Kidney (tissue), 14 donors: ENCODE data around the gene SOX13. TPM values are rescaled to one million over a fixed set of nuclear protein-coding genes. Genes with fewer than 3 reads are reported as not detected.

Source experiments
- DNase-seq, 5 donors: peaks; one replicate each; pipeline ENCODE4 v3.0.0-alpha.2; 2013 to 2020
- FAIRE-seq: peaks from 2 replicates; lab custom pipeline; 2012; peaks lifted over from hg19 to GRCh38; lab: Jason Lieb, UNC
- H3K27ac ChIP-seq, 2 donors: one replicate each; pipeline ENCODE4 v1.7.0; 2013; ENCODE audit warnings: low read depth in 2 of 2, low read length in 2 of 2, inconsistent platforms in 1 of 2
- H3K27me3 ChIP-seq: one replicate; pipeline ENCODE4 v1.7.1; 2013; ENCODE audit warnings: low read length, inconsistent platforms; ENCODE audit not compliant: control insufficient read depth, insufficient read depth
- H3K36me3 ChIP-seq, 3 donors: one replicate each; pipeline versions ENCODE4 v1.7.0 to v1.7.1; 2013; ENCODE audit warnings: low read length in 3 of 3, control low read depth in 1 of 3, inconsistent platforms in 1 of 3; ENCODE audit not compliant: insufficient read depth in 3 of 3, control insufficient read depth in 2 of 3
- H3K4me1 ChIP-seq, 3 donors: one replicate each; pipeline versions ENCODE4 v1.7.0 to v1.7.1; 2013; ENCODE audit warnings: low read length in 3 of 3, inconsistent platforms in 1 of 3, low read depth in 1 of 3; ENCODE audit not compliant: control insufficient read depth in 2 of 3, insufficient read depth in 2 of 3
- H3K4me3 ChIP-seq, 3 donors: one replicate each; pipeline versions ENCODE4 v1.7.0 to v1.8.1; 2013; ENCODE audit warnings: low read length in 3 of 3, control low read depth in 1 of 3, inconsistent platforms in 1 of 3
- H3K9ac ChIP-seq, 3 donors: one replicate each; pipeline versions ENCODE4 v1.7.0 to v1.7.1; 2013; ENCODE audit warnings: low read length in 3 of 3, control low read depth in 1 of 3, inconsistent platforms in 1 of 3
- H3K9me3 ChIP-seq, 3 donors: one replicate each; pipeline versions ENCODE4 v1.7.0 to v1.7.1; 2013; ENCODE audit warnings: low read length in 3 of 3, control low read depth in 1 of 3, inconsistent platforms in 1 of 3; ENCODE audit not compliant: control insufficient read depth in 2 of 3, insufficient read depth in 1 of 3
- CTCF ChIP-seq: IDR thresholded peaks from 3 replicates; pipeline ENCODE4 v1.5.1; 2012; ENCODE audit warnings: mild to moderate bottlenecking, moderate library complexity, borderline replicate concordance; ENCODE audit not compliant: insufficient read depth; ENCODE audit errors: extremely low read depth
- intact Hi-C: fragments of 100-400 bp; cut with DNase I; formaldehyde crosslinking; loops from one replicate; pipeline ENCODE4 v1.11.1; 2022
- polyA plus RNA-seq: library from polyadenylated mRNA; stranded (reverse); fragments of 350-450 nt; fragmentation: Illumina TruSeq; extraction: RNeasy Lipid Tissue Mini Kit (QIAGEN cat#74804); gene quantifications from one replicate; pipeline ENCODE4 v1.2.3, GENCODE V29; 2014; ENCODE audit warnings: low read depth, low replicate concordance; ENCODE audit not compliant: insufficient read depth
- total RNA-seq: library from RNA; stranded (reverse); fragmentation: NEBNext Ultra II Directional; extraction: Animal tissue kit (Norgen Biotek cat#: 25700); gene quantifications from one replicate; pipeline ENCODE4 v1.2.1, GENCODE V29; 2021
- donor health status: control.
- donor health status: control.
- donor health status: control.
- donor health status: control.
- donor health status: control.
- donor health status: DM: yes; HTN: yes; CAD: no.
- donor health status: Normal renal cell carcinoma (clear cell type).

The SOX13 gene
- total and polyA plus RNA-seq, 2 donors from 2014 or later: 23.9 to 55.2 TPM

DNA sequence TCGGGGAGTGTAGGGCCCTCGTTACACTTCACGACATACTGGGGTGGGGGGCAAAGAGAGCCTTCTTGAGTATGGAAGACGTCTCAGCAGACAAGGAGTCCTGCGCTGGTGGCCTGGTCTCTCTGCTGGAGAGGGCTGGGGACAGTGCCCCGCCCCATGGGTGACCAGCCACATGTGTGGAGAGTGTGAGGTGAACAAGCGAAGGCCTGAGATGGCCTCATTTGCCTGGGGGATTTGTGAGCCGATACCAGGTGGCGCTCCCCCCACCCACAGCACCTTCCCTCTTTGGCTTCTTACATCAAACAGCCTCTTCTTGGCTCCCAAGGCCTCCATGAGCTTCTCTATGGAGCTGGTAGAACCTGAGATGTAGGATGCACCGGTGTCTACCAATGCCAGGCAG is 83.0 kb downstream of the SOX13 start:
- Histone ChIP-seq H3K9me3 (no peaks in the 10 kb centered on the region), H3K9ac (no peak overlapping the region), H3K27ac (no peak overlapping the region), H3K4me3 (no peak overlapping the region), H3K4me1 (peaks cover 0 to 5% (median 0%) of the 10 kb centered on the region in 3 donors), H3K36me3 (no peaks in the 10 kb centered on the region), H3K27me3 (no peaks in the 10 kb centered on the region)
- no peak for FAIRE-seq
- intact Hi-C loops: no loop called here
- DNase-seq: peak in 1 of 5 donors; percentile 43
- no peak for TF ChIP-seq CTCF

- Histone ChIP-seq H3K27me3 (no peaks in the 10 kb centered on the region), H3K36me3 (no peaks in the 10 kb centered on the region), H3K27ac (no peak overlapping the region), H3K9ac (no peak overlapping the region), H3K9me3 (no peaks in the 10 kb centered on the region), H3K4me1 (no peaks in the 10 kb centered on the region), H3K4me3 (no peak overlapping the region)
- no peak for FAIRE-seq
- no peak for TF ChIP-seq CTCF
- intact Hi-C loops: no loop called here
- no peak for DNase-seq
These were observed 85.0 kb downstream of the SOX13 start for GRCh38 chr1:204157962-204158361.

DNA sequence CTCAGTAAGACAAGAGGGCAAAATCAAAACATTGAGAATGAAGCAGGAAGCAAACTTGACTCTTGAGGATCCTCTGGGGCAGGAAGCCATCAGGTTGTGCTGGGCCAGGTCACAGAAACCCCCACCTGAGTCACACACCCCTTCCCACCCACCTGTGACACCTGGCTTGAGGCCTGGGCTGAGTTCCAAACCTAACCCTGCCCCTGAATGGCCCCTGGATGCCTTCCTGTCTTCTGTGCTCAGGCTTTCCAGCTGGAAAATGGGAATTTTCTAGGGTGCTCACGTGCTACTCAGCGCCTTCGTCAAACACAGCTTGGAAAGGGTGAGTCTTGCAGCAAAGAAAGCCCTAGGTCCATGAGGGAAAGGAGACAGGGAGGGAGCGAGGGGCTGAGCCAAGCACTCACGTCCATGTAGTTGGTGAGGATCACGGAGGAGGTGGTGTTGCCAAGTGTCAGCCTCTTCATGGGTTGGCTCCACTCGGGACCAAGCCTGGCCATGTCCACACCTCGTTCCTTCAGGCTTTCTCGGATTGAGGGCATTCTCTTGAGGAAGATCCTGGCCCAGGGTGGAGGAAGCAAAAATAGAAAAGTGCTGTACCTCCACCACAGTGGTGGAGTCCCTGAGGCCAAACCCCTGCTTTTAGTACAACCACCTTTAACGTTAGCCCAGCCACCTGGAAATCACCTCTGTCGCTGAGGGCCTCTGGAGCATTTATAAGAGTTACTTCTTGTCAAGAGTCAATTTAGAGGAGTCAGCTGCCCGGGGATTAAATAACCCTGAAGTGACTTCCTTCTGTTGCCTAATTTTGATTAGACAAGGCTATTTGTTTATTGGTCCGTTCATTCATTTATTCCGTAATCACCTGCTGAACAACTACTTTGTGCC is 88.9 kb downstream of the SOX13 start:
- H3K4me1 ChIP-seq: no peaks in the 10 kb centered on the region
- intact Hi-C loops: loop anchor here (10.0 kb wide), 1 partner anchor 203 kb away; no protein-coding TSS in a partner anchor
- DNase-seq (peak in 1 of 5 donors; percentile 63), FAIRE-seq (no peak)
- no peaks in the 10 kb centered on the region for H3K27me3 ChIP-seq
- H3K9ac ChIP-seq: no peak overlapping the region
- no peaks in the 10 kb centered on the region for H3K36me3 ChIP-seq
- H3K9me3 ChIP-seq: no peaks in the 10 kb centered on the region
- no peak overlapping the region for H3K4me3 ChIP-seq
- no peak overlapping the region for H3K27ac ChIP-seq
- TF ChIP-seq CTCF: no peak
